Peyer's patch (tissue), 4 donors: ENCODE results near the gene FAM131A.

Experiments used
- POLR2A ChIP-seq, 2 donors: fragments of 450-650 bp; IDR thresholded peaks; one replicate each; pipeline ENCODE4 v1.5.1; 2017; ENCODE audit warnings: antibody characterized with exemption in 2 of 2, mild to moderate bottlenecking in 2 of 2, moderate library complexity in 2 of 2
- TF ChIP-seq, protein P1 (sequence below), 6 experiments: fragments of 450-650 bp in 4 of 6; fragments of 200-600 bp in 2 of 6; sonication (generic) in 1 of 6; IDR thresholded peaks; one replicate each; pipeline ENCODE4 v1.5.1; 2017 to 2019; ENCODE audit warnings: antibody characterized with exemption in 6 of 6, mild to moderate bottlenecking in 3 of 6, moderate library complexity in 1 of 6

DNA sequence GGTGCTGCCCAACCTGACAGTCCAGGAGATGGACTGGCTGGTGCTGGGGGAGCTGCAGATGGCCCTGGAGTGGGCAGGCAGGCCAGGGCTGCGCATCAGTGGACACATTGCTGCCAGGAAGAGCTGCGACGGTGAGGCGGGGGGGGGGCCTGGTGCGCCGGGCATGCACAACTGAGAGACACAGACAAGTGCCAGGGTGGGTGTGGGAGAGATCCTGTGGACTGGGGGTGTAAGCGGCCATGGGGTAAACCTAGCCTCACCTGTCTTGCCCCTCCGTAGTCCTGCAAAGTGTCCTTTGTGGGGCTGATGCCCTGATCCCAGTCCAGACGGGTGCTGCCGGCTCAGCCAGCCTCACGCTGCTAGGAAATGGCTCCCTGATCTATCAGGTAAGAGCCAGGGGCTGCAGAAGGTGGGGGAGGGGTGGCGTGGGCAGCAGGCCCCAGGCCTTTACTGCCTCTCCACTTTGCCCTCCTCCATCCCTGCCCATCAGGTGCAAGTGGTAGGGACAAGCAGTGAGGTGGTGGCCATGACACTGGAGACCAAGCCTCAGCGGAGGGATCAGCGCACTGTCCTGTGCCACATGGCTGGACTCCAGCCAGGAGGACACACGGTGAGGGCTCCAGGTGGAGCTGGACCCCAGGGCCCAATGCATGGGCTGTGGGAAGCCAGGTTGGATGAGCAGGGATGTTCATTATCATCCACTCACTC is 45.8 kb downstream of the FAM131A start:
- TF ChIP-seq, protein P1, sequence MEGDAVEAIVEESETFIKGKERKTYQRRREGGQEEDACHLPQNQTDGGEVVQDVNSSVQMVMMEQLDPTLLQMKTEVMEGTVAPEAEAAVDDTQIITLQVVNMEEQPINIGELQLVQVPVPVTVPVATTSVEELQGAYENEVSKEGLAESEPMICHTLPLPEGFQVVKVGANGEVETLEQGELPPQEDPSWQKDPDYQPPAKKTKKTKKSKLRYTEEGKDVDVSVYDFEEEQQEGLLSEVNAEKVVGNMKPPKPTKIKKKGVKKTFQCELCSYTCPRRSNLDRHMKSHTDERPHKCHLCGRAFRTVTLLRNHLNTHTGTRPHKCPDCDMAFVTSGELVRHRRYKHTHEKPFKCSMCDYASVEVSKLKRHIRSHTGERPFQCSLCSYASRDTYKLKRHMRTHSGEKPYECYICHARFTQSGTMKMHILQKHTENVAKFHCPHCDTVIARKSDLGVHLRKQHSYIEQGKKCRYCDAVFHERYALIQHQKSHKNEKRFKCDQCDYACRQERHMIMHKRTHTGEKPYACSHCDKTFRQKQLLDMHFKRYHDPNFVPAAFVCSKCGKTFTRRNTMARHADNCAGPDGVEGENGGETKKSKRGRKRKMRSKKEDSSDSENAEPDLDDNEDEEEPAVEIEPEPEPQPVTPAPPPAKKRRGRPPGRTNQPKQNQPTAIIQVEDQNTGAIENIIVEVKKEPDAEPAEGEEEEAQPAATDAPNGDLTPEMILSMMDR (IDR thresholded peaks at IDR 0.05), result no peak
- no peak for TF ChIP-seq POLR2A (IDR thresholded peaks at IDR 0.05)
